HS-5 (cell line): Measurements from ENCODE around the gene ASB15.

ENCODE experiments used
- DNase-seq: peaks from one replicate; pipeline ENCODE4 v3.0.0-alpha.2; 2012; ENCODE audit warnings: low read depth

Gene ASB15

GRCh38 chr7:123663200-123663599, 61.6 kb downstream of the ASB15 start:
- no peak for DNase-seq

DNA sequence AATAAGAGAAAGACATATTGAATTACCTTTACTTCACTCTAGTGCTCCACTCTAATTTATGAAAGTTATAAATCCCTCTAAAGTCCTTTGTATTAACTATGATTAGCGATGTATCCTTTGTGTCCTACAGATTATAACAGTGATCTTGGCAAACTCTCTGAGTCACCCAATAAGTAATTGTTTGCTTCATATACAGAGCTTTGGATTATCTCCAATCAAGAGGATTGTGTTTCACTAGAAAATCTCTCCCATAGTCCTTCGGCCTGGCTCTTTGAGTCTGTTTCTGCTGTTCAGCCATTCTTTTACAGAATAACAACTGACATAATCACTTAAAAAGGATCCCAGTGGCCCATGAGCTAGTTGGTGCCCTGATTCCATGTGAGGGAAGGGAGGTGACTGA, 63.5 kb downstream of the ASB15 start:
- DNase-seq, result no peak

DNA sequence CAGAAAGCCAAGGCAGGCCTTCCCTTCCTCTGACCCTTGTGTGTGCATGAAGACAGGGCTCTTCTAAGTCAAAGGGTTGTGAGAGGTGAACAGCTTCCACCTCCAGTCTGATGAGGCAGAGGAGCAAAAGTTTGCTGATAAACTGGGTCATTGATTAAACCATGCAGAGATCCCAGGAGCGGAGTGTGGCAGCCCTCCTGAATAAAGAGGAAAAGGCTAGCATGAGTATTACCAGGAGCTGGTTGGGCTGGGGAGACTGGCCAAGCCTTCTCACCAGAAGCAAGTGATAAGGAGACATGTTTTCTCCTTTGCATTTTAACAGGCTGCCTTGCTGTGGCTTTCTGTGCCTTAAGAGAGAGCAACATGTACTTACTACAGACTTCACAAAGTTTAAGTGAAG, 64.3 kb downstream of the ASB15 start:
- no peak for DNase-seq

DNA sequence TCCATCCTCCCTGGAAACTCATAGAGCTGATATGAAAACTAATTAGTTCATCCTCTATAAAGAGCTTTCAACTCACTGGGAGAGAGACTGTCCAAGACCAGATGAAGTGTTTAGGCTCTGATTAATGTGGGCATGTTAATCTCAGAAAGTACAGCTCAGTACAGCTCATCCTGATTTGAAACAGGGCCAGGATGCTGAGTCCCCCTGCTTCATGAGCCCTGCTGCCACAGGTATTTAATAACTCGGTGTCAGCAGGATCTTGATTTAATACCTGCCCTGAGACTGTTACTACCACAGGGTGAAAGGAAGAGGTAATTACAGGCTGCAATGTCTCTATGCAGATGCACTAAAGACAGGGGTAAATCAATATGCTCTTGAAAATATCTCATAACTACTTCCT, 64.9 kb downstream of the ASB15 start:
- DNase-seq, result no peak

DNA sequence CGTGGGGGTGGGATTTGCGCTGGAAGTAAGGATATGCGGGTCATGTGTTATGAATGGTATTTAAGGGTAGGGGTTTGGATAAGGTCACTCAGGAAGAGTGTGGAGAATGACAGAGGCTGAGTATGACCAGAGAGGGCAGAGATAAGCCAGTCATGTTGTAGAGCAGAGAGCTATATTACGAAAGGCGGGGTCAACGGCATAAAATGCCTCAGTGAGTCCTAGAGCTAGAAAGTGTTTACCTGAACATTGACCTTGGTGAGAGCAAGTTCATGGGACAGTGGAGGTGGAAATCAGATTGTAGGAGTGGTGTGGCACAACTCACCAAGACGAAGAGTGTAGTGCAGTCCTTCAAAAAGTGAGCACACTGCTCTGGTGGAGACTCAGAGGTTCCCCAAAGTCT, 67.9 kb downstream of the ASB15 start:
- no peak for DNase-seq

- no peak for DNase-seq
Observed at GRCh38 chr7:123673137-123673732, 71.6 kb downstream of the ASB15 start.

DNA sequence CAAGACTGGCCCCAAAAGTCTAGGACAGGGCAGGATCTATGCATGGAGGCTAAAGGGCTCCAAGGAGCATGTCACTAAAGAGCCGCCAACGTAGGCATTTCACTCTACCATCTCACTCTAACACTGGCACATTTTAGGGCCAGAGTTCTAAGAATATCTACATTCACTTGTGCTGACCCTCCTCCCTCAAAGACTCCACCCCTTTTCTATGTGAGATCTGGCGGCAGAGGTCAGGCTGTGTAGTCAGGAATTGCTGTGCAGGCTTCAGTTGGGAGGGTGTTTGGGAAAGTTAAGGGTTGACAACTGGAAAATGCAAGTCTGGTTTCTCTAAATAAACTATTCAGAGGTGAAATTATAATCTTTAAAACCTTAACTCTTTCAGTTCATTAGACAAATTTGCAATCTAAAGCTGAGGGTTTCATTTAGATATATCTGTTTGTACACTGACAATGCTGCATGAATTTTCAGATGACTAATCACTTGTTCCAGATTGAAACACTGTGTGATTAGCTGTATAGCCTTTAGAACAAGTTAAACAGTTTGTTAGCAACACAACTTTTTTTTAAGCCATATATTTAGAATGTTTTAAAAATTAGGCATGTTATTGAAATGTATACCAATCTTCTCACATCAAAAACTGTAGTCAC, 72.3 kb downstream of the ASB15 start:
- DNase-seq, result no peak

- DNase-seq, result peak; percentile 30
Observed at GRCh38 chr7:123674399-123675180, 73.0 kb downstream of the ASB15 start.

GRCh38 chr7:123675181-123675473, 73.5 kb downstream of the ASB15 start:
- DNase-seq, result peak; percentile 49

DNA sequence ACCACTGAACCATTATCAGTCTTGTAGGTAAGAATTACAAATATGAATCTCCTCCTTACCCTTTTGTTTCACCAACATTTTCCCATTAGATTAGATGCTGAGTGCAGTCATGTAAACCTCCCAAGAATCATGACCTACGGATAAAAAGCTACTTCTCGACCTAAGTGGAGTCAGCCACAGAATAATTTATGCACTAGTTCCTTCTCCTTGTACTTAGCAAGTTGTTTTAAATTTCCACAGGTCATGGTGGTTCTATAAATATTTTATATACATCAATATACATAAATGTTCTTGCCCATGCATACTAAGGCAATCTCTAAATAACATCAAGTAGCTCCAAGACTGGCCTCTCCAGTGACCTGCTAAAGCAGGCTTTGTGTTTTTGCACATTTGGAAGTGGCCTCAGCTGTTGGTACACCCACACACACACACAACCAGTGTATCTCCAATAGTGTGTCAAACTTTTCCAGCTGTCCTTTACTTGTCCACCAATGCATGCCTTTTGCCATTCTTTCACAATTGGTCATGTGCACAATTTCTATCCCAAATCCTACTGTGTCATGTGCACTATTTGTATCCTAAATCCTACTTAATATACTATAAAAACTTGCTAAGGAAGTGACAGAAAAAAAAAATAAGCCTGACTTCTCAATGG, 75.6 kb downstream of the ASB15 start:
- no peak for DNase-seq

DNA sequence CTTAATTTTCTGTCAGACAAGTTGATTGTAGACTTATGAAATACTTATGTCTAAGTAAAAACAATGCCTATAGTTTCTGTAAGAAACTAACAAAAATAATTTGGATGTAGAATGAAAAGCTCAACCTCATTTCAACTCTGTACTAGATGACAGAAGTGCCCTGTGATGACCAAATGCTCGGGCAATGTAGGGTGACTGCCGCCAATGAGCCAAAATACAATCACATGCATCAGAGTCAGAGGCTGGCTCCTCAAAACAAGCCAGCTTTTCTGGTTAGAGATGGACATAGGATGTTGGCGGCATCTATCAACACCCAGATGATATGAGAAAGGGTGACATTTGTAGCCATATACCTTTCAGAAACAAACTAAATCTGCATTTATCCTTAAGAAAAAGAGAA, 78.0 kb downstream of the ASB15 start:
- DNase-seq, result no peak

DNA sequence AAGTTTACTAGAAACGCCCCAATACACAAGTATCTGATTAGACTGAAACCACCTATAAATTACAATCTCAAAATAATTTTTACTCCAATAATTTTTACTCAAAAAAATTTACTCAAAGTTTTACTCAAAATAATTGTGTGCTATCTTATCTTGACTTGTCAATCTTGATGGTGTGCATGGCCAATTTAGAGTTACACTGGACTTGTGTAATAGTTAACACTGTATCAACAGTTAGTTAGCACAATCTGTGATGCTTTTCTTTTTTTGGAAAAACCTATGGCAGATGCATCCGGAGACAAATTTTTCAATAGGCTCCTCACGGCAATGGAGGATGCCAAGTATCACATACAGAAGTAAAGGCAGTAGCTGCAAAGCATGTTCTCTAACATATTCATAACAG, 79.0 kb downstream of the ASB15 start:
- no peak for DNase-seq

GRCh38 chr7:123681561-123681960, 79.9 kb downstream of the ASB15 start:
- no peak for DNase-seq

GRCh38 chr7:123682690-123683089, 81.1 kb downstream of the ASB15 start:
- peak; percentile 35 for DNase-seq

GRCh38 chr7:123687161-123687560, 85.5 kb downstream of the ASB15 start:
- no peak for DNase-seq

GRCh38 chr7:123687727-123688126, 86.1 kb downstream of the ASB15 start:
- no peak for DNase-seq
